Prostate gland (tissue), 2 donors: ENCODE results near the gene ACTR1A.
A peak's percentile ranks its signal among the peaks of the same experiment; 100 is the strongest.

ENCODE experiments used
- POLR2AphosphoS5 ChIP-seq: sonication (generic); formaldehyde crosslinking; IDR thresholded peaks from one replicate; pipeline ENCODE4 v1.6.1; 2017; ENCODE audit warnings: antibody characterized with exemption
- TF ChIP-seq, protein P1 (sequence below), 4 experiments: fragments of 200-600 bp in 2 of 4; fragments of 450-650 bp in 2 of 4; sonication (generic) in 2 of 4; IDR thresholded peaks; 1 replicate in 3 of 4; 2 replicates in 1 of 4; pipeline ENCODE4 v1.5.1; 2016 to 2019; ENCODE audit warnings: antibody characterized with exemption in 4 of 4, mild to moderate bottlenecking in 2 of 4, moderate library complexity in 2 of 4

DNA sequence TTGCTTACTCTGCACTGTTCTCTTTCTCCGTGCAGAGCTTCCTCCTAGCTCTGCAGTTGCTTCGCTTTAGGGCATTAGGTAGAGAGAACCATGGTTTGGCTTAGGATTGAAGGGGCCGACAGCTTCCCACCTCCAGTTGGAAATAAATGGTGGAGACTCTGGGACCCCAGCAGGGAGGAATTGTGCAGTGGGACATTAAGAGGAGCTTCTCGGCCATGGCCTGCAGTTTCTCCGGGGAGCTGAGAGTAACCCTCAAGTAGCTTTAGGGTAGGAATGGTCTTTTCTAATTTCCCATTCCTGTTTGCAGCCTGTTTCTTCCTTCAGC is 2.4 kb upstream of the ACTR1A start:
- TF ChIP-seq, protein P1, sequence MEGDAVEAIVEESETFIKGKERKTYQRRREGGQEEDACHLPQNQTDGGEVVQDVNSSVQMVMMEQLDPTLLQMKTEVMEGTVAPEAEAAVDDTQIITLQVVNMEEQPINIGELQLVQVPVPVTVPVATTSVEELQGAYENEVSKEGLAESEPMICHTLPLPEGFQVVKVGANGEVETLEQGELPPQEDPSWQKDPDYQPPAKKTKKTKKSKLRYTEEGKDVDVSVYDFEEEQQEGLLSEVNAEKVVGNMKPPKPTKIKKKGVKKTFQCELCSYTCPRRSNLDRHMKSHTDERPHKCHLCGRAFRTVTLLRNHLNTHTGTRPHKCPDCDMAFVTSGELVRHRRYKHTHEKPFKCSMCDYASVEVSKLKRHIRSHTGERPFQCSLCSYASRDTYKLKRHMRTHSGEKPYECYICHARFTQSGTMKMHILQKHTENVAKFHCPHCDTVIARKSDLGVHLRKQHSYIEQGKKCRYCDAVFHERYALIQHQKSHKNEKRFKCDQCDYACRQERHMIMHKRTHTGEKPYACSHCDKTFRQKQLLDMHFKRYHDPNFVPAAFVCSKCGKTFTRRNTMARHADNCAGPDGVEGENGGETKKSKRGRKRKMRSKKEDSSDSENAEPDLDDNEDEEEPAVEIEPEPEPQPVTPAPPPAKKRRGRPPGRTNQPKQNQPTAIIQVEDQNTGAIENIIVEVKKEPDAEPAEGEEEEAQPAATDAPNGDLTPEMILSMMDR (IDR thresholded peaks at IDR 0.05): no peak
- TF ChIP-seq POLR2AphosphoS5: peak; percentile 54
